DND-41 (cell line): ENCODE results near the gene CDCA7.

Experiments used
- ATAC-seq: fragments of 200-7000 bp; cut with Tn5 transposase; 3 replicates; pipeline ENCODE4 v1.9.1; 2021; ENCODE audit warnings: low read depth; ENCODE audit not compliant: insufficient read depth
- DNase-seq: peaks from one replicate; pipeline ENCODE4 v3.0.0-alpha.2; 2020
- H2AFZ ChIP-seq: 2 replicates; pipeline ENCODE4 v1.6.0; 2012; ENCODE audit warnings: low read depth, low read length
- H3K27ac ChIP-seq: 2 replicates; pipeline ENCODE4 v1.5.1; 2012; ENCODE audit warnings: low read length, inconsistent platforms
- H3K27me3 ChIP-seq: fragments of 200-600 bp; sonication (generic); 2 replicates; pipeline ENCODE4 v1.6.0; 2012; ENCODE audit warnings: low read length, mild to moderate bottlenecking, inconsistent platforms; ENCODE audit not compliant: insufficient read depth, poor library complexity
- H3K36me3 ChIP-seq: 2 replicates; pipeline ENCODE4 v1.5.1; 2012; ENCODE audit warnings: low read length, inconsistent platforms; ENCODE audit not compliant: insufficient read depth
- H3K4me1 ChIP-seq: 2 replicates; pipeline ENCODE4 v1.5.1; 2012; ENCODE audit warnings: mild to moderate bottlenecking, low read length; ENCODE audit not compliant: insufficient read depth
- H3K4me2 ChIP-seq: 2 replicates; pipeline ENCODE4 v1.6.0; 2012; ENCODE audit warnings: mild to moderate bottlenecking, moderate library complexity, low read length, inconsistent platforms; ENCODE audit not compliant: insufficient read depth
- H3K4me3 ChIP-seq, 2 experiments: fragments of 200-600 bp in 1 of 2; shearing (Covaris generic) in 1 of 2; 2 replicates each; pipeline ENCODE4 v1.5.1; 2012 to 2016; ENCODE audit warnings: inconsistent platforms in 2 of 2, low read length in 2 of 2, mild to moderate bottlenecking in 2 of 2, low read depth in 1 of 2, moderate library complexity in 1 of 2
- H3K79me2 ChIP-seq: 2 replicates; pipeline ENCODE4 v1.6.0; 2012; ENCODE audit warnings: low read length, inconsistent platforms; ENCODE audit not compliant: insufficient read depth
- H3K9ac ChIP-seq: 2 replicates; pipeline ENCODE4 v1.6.0; 2012; ENCODE audit warnings: low read depth, mild to moderate bottlenecking, inconsistent platforms, low read length, moderate library complexity
- H3K9me3 ChIP-seq: 2 replicates; pipeline ENCODE4 v1.5.1; 2012; ENCODE audit warnings: low read length, moderate library complexity, mild to moderate bottlenecking, inconsistent platforms; ENCODE audit not compliant: insufficient read depth, severe bottlenecking
- H4K20me1 ChIP-seq: 2 replicates; pipeline ENCODE4 v1.6.0; 2012; ENCODE audit warnings: low read length; ENCODE audit not compliant: insufficient read depth
- CTCF ChIP-seq: IDR thresholded peaks from 2 replicates; pipeline ENCODE4 v1.5.1; 2012; ENCODE audit warnings: borderline replicate concordance, low read length, moderate library complexity, mild to moderate bottlenecking; ENCODE audit not compliant: poor library complexity, severe bottlenecking; ENCODE audit errors: extremely low read depth
- EZH2 ChIP-seq: IDR thresholded peaks from 3 replicates; pipeline ENCODE4 v1.6.1; 2012; ENCODE audit warnings: borderline replicate concordance, low read depth, mild to moderate bottlenecking, moderate library complexity, low read length, inconsistent platforms; ENCODE audit not compliant: severe bottlenecking

CDCA7 gene

GRCh38 chr2:173311844-173312606 is 42.6 kb upstream of the CDCA7 start:
- peaks cover 4% of the 10 kb centered on the region for H3K4me1 ChIP-seq
- no peak overlapping the region for H3K4me3 ChIP-seq
- no peaks in the 10 kb centered on the region for H3K36me3 ChIP-seq
- no peak for ATAC-seq
- H3K27ac ChIP-seq, result no peak overlapping the region
- no peaks in the 10 kb centered on the region for H3K9me3 ChIP-seq
- H4K20me1 ChIP-seq, result no peaks in the 10 kb centered on the region
- no peak overlapping the region for H3K4me2 ChIP-seq
- no peaks in the 10 kb centered on the region for H3K27me3 ChIP-seq
- DNase-seq, result no peak
- H3K79me2 ChIP-seq, result no peaks in the 10 kb centered on the region
- TF ChIP-seq EZH2 (no peak), CTCF (no peak)
- H3K9ac ChIP-seq, result no peak overlapping the region
- no peak overlapping the region for H2AFZ ChIP-seq

- H4K20me1 ChIP-seq, result no peaks in the 10 kb centered on the region
- ATAC-seq, result no peak
Observed at GRCh38 chr2:173323371-173323770, 31.3 kb upstream of the CDCA7 start.

GRCh38 chr2:173326806-173327205 is 27.9 kb upstream of the CDCA7 start:
- H3K9ac ChIP-seq, result no peak overlapping the region
- ATAC-seq (no peak), DNase-seq (no peak)
- no peak overlapping the region for H3K4me3 ChIP-seq
- no peaks in the 10 kb centered on the region for H3K27me3 ChIP-seq
- no peaks in the 10 kb centered on the region for H3K4me1 ChIP-seq
- H3K4me2 ChIP-seq, result no peak overlapping the region
- H3K36me3 ChIP-seq, result no peaks in the 10 kb centered on the region
- H2AFZ ChIP-seq, result no peak overlapping the region
- no peaks in the 10 kb centered on the region for H3K79me2 ChIP-seq
- no peaks in the 10 kb centered on the region for H4K20me1 ChIP-seq
- peaks cover 17% of the 10 kb centered on the region for H3K9me3 ChIP-seq
- TF ChIP-seq EZH2 (no peak), CTCF (no peak)
- H3K27ac ChIP-seq, result no peak overlapping the region

More at GRCh38 chr2:173323371-173323770, 31.3 kb upstream of the CDCA7 start:
- H3K4me1 ChIP-seq, result no peaks in the 10 kb centered on the region
- H3K36me3 ChIP-seq, result no peaks in the 10 kb centered on the region
- no peak overlapping the region for H3K9ac ChIP-seq
- H3K27me3 ChIP-seq, result no peaks in the 10 kb centered on the region
- no peak overlapping the region for H2AFZ ChIP-seq
- no peak overlapping the region for H3K4me3 ChIP-seq
- no peak for DNase-seq
- H3K9me3 ChIP-seq, result peaks cover 9% of the 10 kb centered on the region
- no peak overlapping the region for H3K27ac ChIP-seq
- H3K79me2 ChIP-seq, result no peaks in the 10 kb centered on the region
- TF ChIP-seq CTCF, result no peak
- no peak for TF ChIP-seq EZH2
- H3K4me2 ChIP-seq, result no peak overlapping the region
